ENCODE results near the gene SLC9A9. TPM values are rescaled to one million over a fixed set of nuclear protein-coding genes. Genes with fewer than 3 reads are reported as not detected.

SLC9A9 gene
- total RNA-seq, 1 experiment from 2014 or later, result 0.84 TPM

GRCh38 chr3:143843587-143843986 lies 4.7 kb downstream of the SLC9A9 start:
- no peak for DNase-seq (ENCODE audit: low read depth)

GRCh38 chr3:143840636-143841035 lies 7.6 kb downstream of the SLC9A9 start:
- no peak for DNase-seq (ENCODE audit: low read depth)

- no peak for DNase-seq (ENCODE audit: low read depth)
Observed at GRCh38 chr3:143839980-143840379, 8.3 kb downstream of the SLC9A9 start.

GRCh38 chr3:143837076-143837475 lies 11.2 kb downstream of the SLC9A9 start:
- no peak for DNase-seq (ENCODE audit: low read depth)

- no peak for DNase-seq (ENCODE audit: low read depth)
Observed at GRCh38 chr3:143835312-143835711, 13.0 kb downstream of the SLC9A9 start.

GRCh38 chr3:143832433-143832832 lies 15.8 kb downstream of the SLC9A9 start:
- peak; percentile 11 for DNase-seq (ENCODE audit: low read depth)

- no peak for DNase-seq (ENCODE audit: low read depth)
Observed at GRCh38 chr3:143831994-143832393, 16.3 kb downstream of the SLC9A9 start.

- peak; percentile 28 for DNase-seq (ENCODE audit: low read depth)
Observed at GRCh38 chr3:143831208-143831607, 17.1 kb downstream of the SLC9A9 start.

- no peak for DNase-seq (ENCODE audit: low read depth)
Observed at GRCh38 chr3:143830786-143831185, 17.5 kb downstream of the SLC9A9 start.

GRCh38 chr3:143830063-143830462 lies 18.2 kb downstream of the SLC9A9 start:
- no peak for DNase-seq (ENCODE audit: low read depth)

GRCh38 chr3:143827425-143827824 lies 20.8 kb downstream of the SLC9A9 start:
- no peak for DNase-seq (ENCODE audit: low read depth)

- no peak for DNase-seq (ENCODE audit: low read depth)
Observed at GRCh38 chr3:143826296-143826695, 22.0 kb downstream of the SLC9A9 start.

GRCh38 chr3:143825513-143825912 lies 22.8 kb downstream of the SLC9A9 start:
- no peak for DNase-seq (ENCODE audit: low read depth)

GRCh38 chr3:143824735-143825385 lies 23.4 kb downstream of the SLC9A9 start:
- no peak for DNase-seq (ENCODE audit: low read depth)

GRCh38 chr3:143822798-143823197 lies 25.5 kb downstream of the SLC9A9 start:
- no peak for DNase-seq (ENCODE audit: low read depth)

- no peak for DNase-seq (ENCODE audit: low read depth)
Observed at GRCh38 chr3:143822374-143822773, 25.9 kb downstream of the SLC9A9 start.

GRCh38 chr3:143821862-143822261 lies 26.4 kb downstream of the SLC9A9 start:
- no peak for DNase-seq (ENCODE audit: low read depth)

GRCh38 chr3:143820466-143821221 lies 27.6 kb downstream of the SLC9A9 start:
- DNase-seq (ENCODE audit: low read depth), result no peak

- no peak for DNase-seq (ENCODE audit: low read depth)
Observed at GRCh38 chr3:143819890-143820289, 28.4 kb downstream of the SLC9A9 start.

- DNase-seq (ENCODE audit: low read depth), result no peak
Observed at GRCh38 chr3:143814443-143814889, 33.8 kb downstream of the SLC9A9 start.

- no peak for DNase-seq (ENCODE audit: low read depth)
Observed at GRCh38 chr3:143812481-143812880, 35.8 kb downstream of the SLC9A9 start.

- DNase-seq (ENCODE audit: low read depth), result no peak
Observed at GRCh38 chr3:143811602-143812001, 36.7 kb downstream of the SLC9A9 start.

- DNase-seq (ENCODE audit: low read depth), result no peak
Observed at GRCh38 chr3:143810953-143811265, 37.4 kb downstream of the SLC9A9 start.

Measured in RPMI7951 (cell line).